Activated T-helper 1 cell treated with anti-CD3 and anti-CD28 coated beads, Interleukin-2, amount 50 U/mL, for 16 hours (primary cell): ENCODE measurements around the gene CBFA2T3.

Experiments
- DNase-seq, 2 donors: peaks; one replicate each; pipeline ENCODE4 v3.0.0-alpha.2; 2020; ENCODE audit warnings: low read depth in 1 of 2, low spot score in 1 of 2

CBFA2T3 gene

DNA sequence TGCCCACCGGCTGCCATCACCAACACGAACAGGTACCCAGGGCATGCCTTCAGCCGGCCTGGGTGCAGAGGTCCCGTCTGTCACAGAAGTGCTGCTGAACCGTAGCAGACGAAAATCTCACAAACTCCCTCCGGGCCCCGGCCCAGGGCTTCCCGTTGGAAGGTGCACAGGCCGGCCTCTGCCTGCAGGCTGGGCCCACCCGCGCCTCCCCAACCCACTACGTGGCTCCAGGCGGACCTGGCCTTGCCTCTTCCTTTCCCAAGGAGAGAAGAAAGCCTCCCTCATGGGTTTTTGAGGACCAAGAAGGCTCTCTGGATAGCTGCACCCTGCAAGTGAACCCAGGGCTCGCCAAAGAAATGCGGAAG, 65.1 kb downstream of the CBFA2T3 start:
- DNase-seq = no peak

- DNase-seq = no peak
These were observed 65.7 kb downstream of the CBFA2T3 start for GRCh38 chr16:88911136-88911945.

- DNase-seq = no peak
These were observed 66.5 kb downstream of the CBFA2T3 start for GRCh38 chr16:88910284-88911135.

DNA sequence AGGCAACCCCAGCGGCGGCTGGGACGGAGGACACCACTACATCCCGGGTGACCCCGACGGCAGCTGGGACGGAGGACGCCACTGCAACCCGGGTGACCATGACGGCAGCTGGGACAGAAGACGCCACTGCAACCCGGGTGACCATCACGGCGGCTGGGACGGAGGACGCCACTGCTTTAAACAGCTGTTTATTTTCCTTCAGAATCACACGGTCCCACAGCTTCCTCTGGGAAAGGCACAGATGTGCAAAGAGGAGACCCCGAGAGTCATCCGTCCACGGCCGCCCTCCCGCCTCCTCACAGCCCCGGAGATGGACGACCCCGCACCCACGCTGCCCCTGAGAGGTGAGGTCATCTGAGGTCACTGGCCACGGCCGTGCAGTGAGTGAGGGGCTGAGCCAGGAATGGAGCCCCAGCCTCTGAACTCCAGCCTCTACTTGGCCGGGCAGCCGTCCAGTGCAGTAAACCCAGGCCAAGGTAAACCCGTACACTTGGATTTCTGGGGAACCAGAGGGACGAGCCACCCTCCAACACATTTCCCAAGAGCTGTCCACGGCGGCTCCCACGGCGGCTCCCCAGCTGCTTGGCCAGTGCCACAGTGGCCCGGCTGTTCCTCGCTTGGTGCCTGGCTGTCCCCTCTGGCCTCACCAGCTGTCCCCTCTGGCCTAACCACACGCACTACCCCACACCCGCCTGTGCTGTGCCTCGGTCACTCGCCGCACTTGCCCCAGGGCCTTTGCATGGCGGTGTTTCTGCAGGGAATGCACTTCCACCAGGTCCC, 67.4 kb downstream of the CBFA2T3 start:
- no peak for DNase-seq

GRCh38 chr16:88908307-88908706, 68.7 kb downstream of the CBFA2T3 start:
- no peak for DNase-seq

GRCh38 chr16:88907768-88908167, 69.2 kb downstream of the CBFA2T3 start:
- DNase-seq = no peak

- no peak for DNase-seq
These were observed 70.4 kb downstream of the CBFA2T3 start for GRCh38 chr16:88906535-88907105.

DNA sequence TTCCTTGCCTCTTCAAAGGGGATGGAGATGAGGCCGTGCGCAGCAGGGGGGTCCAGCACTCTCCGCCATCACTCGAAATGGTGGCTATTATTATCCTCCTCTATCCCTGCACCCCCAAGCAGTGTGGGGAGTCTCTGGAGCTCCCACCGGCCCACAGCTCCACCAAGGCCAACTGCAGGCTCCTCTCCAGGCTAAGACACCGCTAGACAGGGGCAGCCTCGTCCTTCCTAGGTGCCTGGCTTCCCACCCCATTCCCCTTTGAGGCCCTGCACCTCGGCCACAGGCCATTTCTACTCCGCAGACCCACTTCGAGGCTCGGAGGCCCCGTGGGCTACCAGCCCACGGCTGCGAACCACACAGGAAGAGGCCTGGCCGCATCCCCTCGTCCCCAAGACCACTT, 71.0 kb downstream of the CBFA2T3 start:
- DNase-seq = no peak

DNA sequence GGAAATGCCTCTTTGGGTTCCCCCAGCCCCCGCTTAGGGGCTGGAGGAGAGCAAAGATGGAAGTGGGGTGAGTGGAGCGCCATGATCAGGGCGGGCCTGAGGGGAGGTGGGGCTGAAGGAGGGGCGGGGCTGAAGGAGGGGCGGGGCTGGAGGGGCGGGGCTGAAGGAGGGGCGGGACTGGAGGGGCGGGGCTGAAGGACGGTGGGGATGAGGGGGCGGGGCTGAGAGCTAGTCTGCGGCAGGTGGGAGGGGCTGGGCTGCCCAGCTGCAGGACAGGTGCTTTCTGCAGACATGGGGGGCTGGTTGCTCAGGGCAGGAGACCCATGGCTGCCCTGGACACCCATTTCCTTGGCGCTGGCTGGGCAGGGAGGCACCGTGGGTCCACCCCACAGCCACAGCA, 71.4 kb downstream of the CBFA2T3 start:
- DNase-seq = no peak

GRCh38 chr16:88904676-88905365, 72.2 kb downstream of the CBFA2T3 start:
- no peak for DNase-seq

- DNase-seq = no peak
These were observed 73.7 kb downstream of the CBFA2T3 start for GRCh38 chr16:88903267-88903666.

GRCh38 chr16:88902744-88903143, 74.3 kb downstream of the CBFA2T3 start:
- DNase-seq = no peak

- DNase-seq = no peak
These were observed 75.2 kb downstream of the CBFA2T3 start for GRCh38 chr16:88901718-88902337.

DNA sequence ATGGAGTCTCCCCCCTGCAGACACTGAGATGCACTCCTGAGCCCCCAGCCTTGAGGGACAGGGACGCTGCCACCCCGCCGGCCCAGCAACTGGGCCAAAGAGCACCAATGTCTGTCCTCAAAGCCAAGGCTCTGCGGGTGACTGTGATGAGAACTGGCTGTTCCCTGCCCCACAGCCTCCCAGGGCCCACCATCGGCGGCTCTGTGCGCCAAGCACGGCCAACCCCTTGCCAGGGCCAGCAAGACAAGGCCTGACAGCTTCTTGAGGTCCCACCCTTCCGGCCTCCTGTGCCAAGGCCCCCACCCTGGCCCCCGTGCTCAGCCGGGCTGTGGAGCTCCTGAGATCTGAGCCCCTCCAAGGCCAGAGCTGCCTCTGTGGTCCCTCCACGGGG, 76.3 kb downstream of the CBFA2T3 start:
- no peak for DNase-seq

GRCh38 chr16:88899901-88900661, 76.9 kb downstream of the CBFA2T3 start:
- DNase-seq = no peak

DNA sequence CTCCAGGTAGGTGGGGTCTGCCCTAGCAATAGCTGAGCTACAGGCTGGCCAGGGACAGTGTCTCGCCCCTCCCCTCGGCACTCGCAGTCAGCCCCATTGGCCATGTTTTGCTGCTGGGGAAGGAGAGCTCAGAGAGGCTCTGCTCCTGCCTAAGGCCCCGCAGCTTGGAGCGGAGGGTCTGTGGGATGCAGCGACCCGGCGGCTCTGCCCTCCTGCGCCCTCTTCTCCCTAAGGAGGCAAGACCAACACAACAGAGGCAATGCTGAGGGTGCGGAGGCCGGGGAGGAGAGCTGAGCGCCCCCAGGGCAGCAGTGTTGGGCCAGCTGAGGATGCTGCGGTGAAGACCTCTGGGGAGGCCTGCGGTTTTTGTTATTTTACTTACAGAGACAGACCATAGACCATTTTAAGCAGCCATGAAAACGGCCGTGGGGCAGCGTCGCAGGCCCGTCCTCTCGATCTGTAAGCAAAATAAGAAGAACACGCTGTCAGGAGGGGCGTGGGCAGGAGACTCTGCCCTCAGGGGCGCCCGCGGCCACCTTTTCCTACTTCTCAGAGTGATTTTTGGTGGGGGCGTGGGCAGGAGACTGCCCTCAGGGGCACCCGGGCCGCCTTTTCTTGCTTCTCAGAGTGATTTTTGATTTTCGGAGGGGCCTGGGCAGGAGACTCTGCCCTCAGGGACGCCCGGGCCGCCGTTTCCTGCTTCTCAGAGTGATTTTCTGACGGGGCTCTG, 79.1 kb downstream of the CBFA2T3 start:
- no peak for DNase-seq

DNA sequence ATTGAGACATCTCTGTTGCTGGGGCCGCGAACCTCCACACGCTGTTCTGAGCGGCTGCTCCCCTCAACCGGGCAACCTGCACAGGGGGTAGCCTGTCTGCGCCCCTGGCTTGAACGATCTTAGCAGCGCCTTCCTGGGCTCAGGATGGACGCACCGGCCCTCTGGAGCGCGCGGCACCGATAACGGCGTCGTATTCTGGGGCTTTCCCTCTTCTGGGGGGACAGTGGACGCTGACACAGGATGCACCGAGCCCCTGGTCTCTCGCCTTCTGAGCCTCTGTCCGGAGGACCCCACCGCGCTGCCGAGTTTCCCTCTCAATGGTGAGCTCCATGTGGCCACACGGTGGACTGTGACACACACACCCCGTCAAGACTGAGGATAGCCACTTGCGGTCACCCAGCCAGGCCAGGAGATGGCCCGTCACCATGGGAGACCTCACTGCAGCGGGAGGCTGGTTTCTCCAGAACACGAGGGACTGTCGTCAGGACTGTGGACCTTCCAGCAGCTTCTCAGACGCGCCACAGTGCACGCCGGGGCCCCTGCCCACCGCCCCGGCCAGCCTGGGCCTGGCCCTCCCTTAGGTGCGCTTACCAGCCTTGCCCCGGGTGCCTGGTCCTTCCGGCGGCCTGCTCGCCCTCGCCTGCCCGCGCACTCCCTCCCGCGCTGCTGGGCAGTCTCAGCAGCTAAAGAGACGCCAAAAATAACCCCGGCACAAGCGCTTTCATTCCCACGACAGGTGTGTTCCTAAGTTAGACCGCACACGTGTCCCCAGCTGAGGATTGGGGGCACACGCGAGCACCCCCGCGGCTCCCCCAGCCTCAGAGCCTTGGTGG, 80.6 kb downstream of the CBFA2T3 start:
- no peak for DNase-seq

- DNase-seq = no peak
These were observed 81.7 kb downstream of the CBFA2T3 start for GRCh38 chr16:88895335-88895734.
